Right atrium auricular region (tissue), 2 donors: Measurements from ENCODE around the gene RTN1. TPM values are rescaled to one million over a fixed set of nuclear protein-coding genes. Genes with fewer than 3 reads are reported as not detected.

Experiments
- DNase-seq: peaks from one replicate; pipeline ENCODE4 v3.0.0-alpha.2; 2019; ENCODE audit warnings: low spot score
- H3K27ac ChIP-seq, 2 donors: fragments of 200-600 bp; sonication (generic); 1 replicate in 1 of 2; 2 replicates in 1 of 2; pipeline ENCODE4 v1.5.1; 2016 to 2019
- H3K27me3 ChIP-seq, 2 donors: fragments of 200-600 bp; sonication (generic); one replicate each; pipeline versions ENCODE4 v1.5.1 to v1.6.0; 2017 to 2019
- H3K36me3 ChIP-seq: fragments of 200-600 bp; sonication (generic); one replicate; pipeline ENCODE4 v1.5.1; 2016
- H3K4me1 ChIP-seq, 2 donors: fragments of 200-600 bp; sonication (generic); one replicate each; pipeline versions ENCODE4 v1.5.1 to v1.6.0; 2017 to 2019
- H3K4me3 ChIP-seq, 2 donors: fragments of 200-600 bp; sonication (generic); 1 replicate in 1 of 2; 2 replicates in 1 of 2; pipeline ENCODE4 v1.5.1; 2017 to 2019; ENCODE audit warnings: mild to moderate bottlenecking in 1 of 2, moderate library complexity in 1 of 2
- H3K9me3 ChIP-seq, 2 donors: fragments of 200-600 bp; sonication (generic); one replicate each; pipeline ENCODE4 v1.5.1; 2019
- total RNA-seq, 2 donors: library from RNA; depleted of rRNA; stranded (reverse); fragments of >200 nt; gene quantifications; one replicate each; pipeline ENCODE4 v1.1.0, GENCODE V29; 2016
- TF ChIP-seq, protein P1 (sequence below), 2 donors: fragments of 200-600 bp; sonication (generic); IDR thresholded peaks; one replicate each; pipeline ENCODE4 v1.5.1; 2019; ENCODE audit warnings: antibody characterized with exemption in 2 of 2

Gene RTN1
- total RNA-seq, 2 donors from 2014 or later: 1.3 to 2.7 TPM

DNA sequence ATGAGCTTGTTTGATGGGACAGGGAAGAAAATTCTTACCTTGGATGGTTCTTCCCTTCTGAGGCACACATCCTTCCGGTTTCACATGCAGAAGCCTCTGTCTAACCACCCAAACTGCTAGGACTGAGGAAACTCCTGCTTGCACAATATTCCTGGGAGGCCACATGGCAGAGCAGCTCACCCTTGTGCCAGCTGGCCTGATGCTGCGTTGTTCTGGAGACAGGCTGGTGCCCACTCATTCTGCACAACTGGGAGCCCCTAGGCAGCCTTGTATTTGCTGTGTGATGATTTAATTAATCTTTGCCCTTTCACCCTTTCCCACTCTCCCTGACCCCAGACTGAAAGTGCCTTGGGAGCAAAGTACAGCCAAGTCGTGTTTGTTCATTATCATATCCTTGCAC is 130.8 kb downstream of the RTN1 start:
- TF ChIP-seq, protein P1, sequence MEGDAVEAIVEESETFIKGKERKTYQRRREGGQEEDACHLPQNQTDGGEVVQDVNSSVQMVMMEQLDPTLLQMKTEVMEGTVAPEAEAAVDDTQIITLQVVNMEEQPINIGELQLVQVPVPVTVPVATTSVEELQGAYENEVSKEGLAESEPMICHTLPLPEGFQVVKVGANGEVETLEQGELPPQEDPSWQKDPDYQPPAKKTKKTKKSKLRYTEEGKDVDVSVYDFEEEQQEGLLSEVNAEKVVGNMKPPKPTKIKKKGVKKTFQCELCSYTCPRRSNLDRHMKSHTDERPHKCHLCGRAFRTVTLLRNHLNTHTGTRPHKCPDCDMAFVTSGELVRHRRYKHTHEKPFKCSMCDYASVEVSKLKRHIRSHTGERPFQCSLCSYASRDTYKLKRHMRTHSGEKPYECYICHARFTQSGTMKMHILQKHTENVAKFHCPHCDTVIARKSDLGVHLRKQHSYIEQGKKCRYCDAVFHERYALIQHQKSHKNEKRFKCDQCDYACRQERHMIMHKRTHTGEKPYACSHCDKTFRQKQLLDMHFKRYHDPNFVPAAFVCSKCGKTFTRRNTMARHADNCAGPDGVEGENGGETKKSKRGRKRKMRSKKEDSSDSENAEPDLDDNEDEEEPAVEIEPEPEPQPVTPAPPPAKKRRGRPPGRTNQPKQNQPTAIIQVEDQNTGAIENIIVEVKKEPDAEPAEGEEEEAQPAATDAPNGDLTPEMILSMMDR (IDR thresholded peaks at IDR 0.05): no peak
- Histone ChIP-seq H3K4me1 (no peaks in the 10 kb centered on the region), H3K4me3 (no peak overlapping the region), H3K27me3 (no peaks in the 10 kb centered on the region), H3K9me3 (peaks cover 0 to 20% of the 10 kb centered on the region in 2 donors), H3K27ac (no peak overlapping the region), H3K36me3 (no peaks in the 10 kb centered on the region)
- no peak for DNase-seq

DNA sequence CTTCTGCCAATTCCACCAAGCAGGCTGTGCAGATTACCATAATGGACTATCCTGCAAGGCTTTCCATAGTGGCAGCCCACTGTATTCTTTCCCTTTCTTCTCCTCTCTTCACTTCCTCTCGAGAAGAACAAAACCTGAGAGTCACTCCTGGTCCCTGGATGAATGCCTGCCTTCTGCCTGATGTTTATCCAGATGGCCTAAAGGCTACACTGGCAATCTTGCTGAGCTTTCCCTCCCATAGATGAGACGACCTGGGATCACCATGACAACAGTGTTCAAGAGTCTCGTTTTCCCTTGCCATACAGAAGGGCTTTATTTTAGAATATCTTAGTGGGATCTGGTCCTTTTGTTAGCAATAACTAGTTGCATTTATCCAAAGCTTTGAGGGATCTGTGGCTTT is 142.3 kb downstream of the RTN1 start:
- Histone ChIP-seq H3K9me3 (no peaks in the 10 kb centered on the region), H3K4me3 (no peak overlapping the region), H3K27ac (no peak overlapping the region), H3K36me3 (no peaks in the 10 kb centered on the region), H3K27me3 (no peaks in the 10 kb centered on the region), H3K4me1 (no peaks in the 10 kb centered on the region)
- TF ChIP-seq, protein P1 (IDR thresholded peaks at IDR 0.05): no peak
- no peak for DNase-seq

DNA sequence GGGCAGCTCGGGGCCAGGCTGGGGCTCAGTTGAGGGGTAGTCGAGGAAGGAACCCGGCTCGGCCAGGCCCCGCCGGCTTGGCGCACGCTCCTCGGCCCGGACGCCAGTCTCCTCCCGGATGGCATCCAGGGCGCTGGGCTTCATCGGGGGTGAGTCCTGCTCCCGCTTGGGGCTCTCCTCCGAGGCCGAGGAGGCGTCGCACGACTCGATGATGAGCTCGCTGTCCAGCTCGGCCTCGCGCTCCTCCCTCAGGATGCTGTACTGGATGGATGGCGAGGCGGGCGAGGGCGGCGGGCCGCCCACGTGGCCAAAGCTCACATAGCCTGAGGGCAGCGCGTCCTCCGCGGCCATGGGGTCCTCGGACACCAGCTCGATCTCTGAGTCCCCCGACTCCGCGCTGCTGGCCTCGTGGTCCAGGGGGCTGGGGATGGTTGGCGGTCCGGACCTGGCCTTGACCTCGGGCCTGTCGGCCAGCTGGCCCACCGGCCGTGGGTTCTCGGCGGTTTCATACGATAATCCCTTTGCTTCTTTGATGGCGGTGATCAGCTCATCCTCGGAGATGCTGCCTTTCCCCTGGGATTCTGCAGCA is 143.4 kb downstream of the RTN1 start:
- DNase-seq: no peak
- H3K9me3 ChIP-seq: no peaks in the 10 kb centered on the region
- no peak overlapping the region for H3K4me3 ChIP-seq
- H3K27ac ChIP-seq: no peak overlapping the region
- H3K27me3 ChIP-seq: no peaks in the 10 kb centered on the region
- H3K4me1 ChIP-seq: no peaks in the 10 kb centered on the region
- H3K36me3 ChIP-seq: no peaks in the 10 kb centered on the region
- TF ChIP-seq, protein P1 (IDR thresholded peaks at IDR 0.05): no peak

DNA sequence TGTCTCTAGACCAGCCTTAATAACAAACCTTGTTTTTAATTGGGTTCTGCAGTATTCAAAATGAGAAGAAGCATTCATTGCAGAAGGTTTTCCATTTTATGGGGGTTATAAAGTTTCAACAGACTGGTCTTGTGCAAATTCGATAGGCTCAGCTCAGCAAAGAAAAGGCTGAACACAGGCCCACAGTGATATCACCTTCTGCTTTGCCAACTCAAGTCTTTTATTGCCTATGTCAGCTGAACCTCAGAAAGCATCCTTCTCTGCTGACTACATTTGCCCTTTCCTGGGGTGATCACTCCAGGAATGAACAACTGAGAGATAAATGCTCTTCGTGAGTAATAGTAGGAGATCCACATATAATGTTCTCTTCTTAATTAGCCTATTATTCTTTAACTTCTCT is 159.5 kb downstream of the RTN1 start:
- Histone ChIP-seq H3K4me3 (no peak overlapping the region), H3K27me3 (no peaks in the 10 kb centered on the region)
- TF ChIP-seq, protein P1 (IDR thresholded peaks at IDR 0.05): no peak

DNA sequence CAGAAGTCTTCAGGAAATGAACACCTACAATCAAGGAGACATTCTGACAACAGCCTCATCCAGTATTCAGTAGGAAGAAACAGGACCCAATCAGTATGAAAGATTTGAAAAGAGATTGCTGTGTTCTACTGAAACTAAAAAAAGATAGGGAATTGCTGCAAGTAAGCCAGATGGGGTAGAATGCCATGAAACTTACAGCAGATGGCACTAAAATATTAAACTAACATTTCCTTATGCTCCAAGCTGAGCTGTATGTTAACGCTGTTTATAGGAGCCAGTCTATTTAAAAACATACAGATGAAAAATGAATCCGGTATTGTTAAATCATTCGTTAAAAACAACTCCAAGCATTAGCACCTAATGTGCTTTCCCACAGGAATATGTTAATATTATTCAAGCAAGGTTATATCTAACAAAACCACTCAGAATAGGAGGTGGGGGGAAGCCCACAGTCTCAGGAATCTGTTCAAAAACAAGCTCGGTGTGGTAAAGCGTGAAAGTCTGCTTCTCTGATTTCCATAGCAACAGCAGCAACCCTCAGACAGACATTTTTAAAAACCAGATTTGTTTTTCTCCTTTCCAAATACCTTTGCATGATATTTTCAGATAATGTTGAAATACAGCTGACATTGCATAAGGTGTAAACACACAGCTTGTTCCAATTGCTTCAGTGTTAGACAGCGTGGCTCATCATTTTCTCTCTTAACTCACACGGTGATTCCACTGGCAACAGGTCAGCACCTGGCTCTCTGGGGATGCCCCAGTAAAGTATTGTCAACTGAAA is 162.6 kb downstream of the RTN1 start:
- Histone ChIP-seq H3K4me3 (no peak overlapping the region), H3K27me3 (no peaks in the 10 kb centered on the region), H3K9me3 (no peaks in the 10 kb centered on the region), H3K36me3 (no peaks in the 10 kb centered on the region), H3K4me1 (no peaks in the 10 kb centered on the region), H3K27ac (no peak overlapping the region)
- DNase-seq: no peak
- TF ChIP-seq, protein P1 (IDR thresholded peaks at IDR 0.05): no peak

More for the DNA sequence above, 159.5 kb downstream of the RTN1 start:
- no peaks in the 10 kb centered on the region for H3K9me3 ChIP-seq
- H3K27ac ChIP-seq: no peak overlapping the region
- no peak for DNase-seq
- H3K36me3 ChIP-seq: no peaks in the 10 kb centered on the region
- no peaks in the 10 kb centered on the region for H3K4me1 ChIP-seq
